Activated CD4-positive, alpha-beta T cell treated with anti-CD3 and anti-CD28 coated beads, Interleukin-2, Interleukin-4, amounts not matched to agents 100 ng/mL and 50 ng/mL, durations not matched to agents 16 hours and 8 hours (primary cell): ENCODE measurements around the gene GRPEL2.
"Not testable (repeated sequence)": the region's sequence is repeated elsewhere in the genome, so short reads cannot be mapped to it uniquely, and the experiment has no call there.

ENCODE experiments used
- DNase-seq: peaks from one replicate; pipeline ENCODE4 v3.0.0-alpha.2; 2020; ENCODE audit warnings: low spot score

Gene GRPEL2

GRCh38 chr5:149376711-149377447, 31.6 kb downstream of the GRPEL2 start:
- DNase-seq = no peak

GRCh38 chr5:149378241-149378820, 33.0 kb downstream of the GRPEL2 start:
- DNase-seq = no peak

GRCh38 chr5:149379177-149379761, 34.0 kb downstream of the GRPEL2 start, which contains the start of gene IL17B:
IL17B (minus strand) TSS chr5:149379292; CDS start chr5:149379225, 67 bp downstream.
- no peak for DNase-seq

GRCh38 chr5:149379818-149380374, 34.6 kb downstream of the GRPEL2 start:
- DNase-seq = no peak

GRCh38 chr5:149380466-149381121, 35.3 kb downstream of the GRPEL2 start:
- DNase-seq = no peak

- DNase-seq = no peak
These were observed 36.1 kb downstream of the GRPEL2 start for GRCh38 chr5:149381261-149381985.

- DNase-seq = peak; percentile 71
These were observed 36.7 kb downstream of the GRPEL2 start for GRCh38 chr5:149381986-149382338.

- no peak for DNase-seq
These were observed 37.4 kb downstream of the GRPEL2 start for GRCh38 chr5:149382517-149383220.

GRCh38 chr5:149383399-149383798, 38.1 kb downstream of the GRPEL2 start:
- no peak for DNase-seq

GRCh38 chr5:149386166-149386565, 40.9 kb downstream of the GRPEL2 start:
- DNase-seq = no peak

- DNase-seq = no peak
These were observed 41.9 kb downstream of the GRPEL2 start for GRCh38 chr5:149387081-149387631.

- no peak for DNase-seq
These were observed 42.7 kb downstream of the GRPEL2 start for GRCh38 chr5:149387982-149388381.

GRCh38 chr5:149388498-149389190, 43.3 kb downstream of the GRPEL2 start:
- DNase-seq = no peak

GRCh38 chr5:149389552-149390495, 44.5 kb downstream of the GRPEL2 start:
- DNase-seq = no peak

- not testable (repeated sequence) for DNase-seq
These were observed 45.8 kb downstream of the GRPEL2 start for GRCh38 chr5:149391076-149391475.

GRCh38 chr5:149391524-149391923, 46.2 kb downstream of the GRPEL2 start:
- DNase-seq = no peak

- peak; percentile 22 for DNase-seq
These were observed 47.4 kb downstream of the GRPEL2 start for GRCh38 chr5:149392718-149393117.

GRCh38 chr5:149394996-149395395, 49.7 kb downstream of the GRPEL2 start:
- not testable (repeated sequence) for DNase-seq

GRCh38 chr5:149397530-149397929, 52.2 kb downstream of the GRPEL2 start:
- DNase-seq = no peak
